ENCODE data around the gene ITGAL. TPM values are rescaled to one million over a fixed set of nuclear protein-coding genes. Genes with fewer than 3 reads are reported as not detected.

ITGAL gene
- total RNA-seq, 1 experiment from 2014 or later: 0.50 TPM

GRCh38 chr16:30532285-30533145 is 60.0 kb downstream of the ITGAL start:
- H3K9me3 ChIP-seq (ENCODE audit: insufficient read depth, low read depth): no peaks in the 10 kb centered on the region
- no peak overlapping the region for H2AFZ ChIP-seq
- peaks cover 36% of the 10 kb centered on the region for H3F3A ChIP-seq (ENCODE audit: insufficient read depth, low read depth)
- TF ChIP-seq, protein P1, sequence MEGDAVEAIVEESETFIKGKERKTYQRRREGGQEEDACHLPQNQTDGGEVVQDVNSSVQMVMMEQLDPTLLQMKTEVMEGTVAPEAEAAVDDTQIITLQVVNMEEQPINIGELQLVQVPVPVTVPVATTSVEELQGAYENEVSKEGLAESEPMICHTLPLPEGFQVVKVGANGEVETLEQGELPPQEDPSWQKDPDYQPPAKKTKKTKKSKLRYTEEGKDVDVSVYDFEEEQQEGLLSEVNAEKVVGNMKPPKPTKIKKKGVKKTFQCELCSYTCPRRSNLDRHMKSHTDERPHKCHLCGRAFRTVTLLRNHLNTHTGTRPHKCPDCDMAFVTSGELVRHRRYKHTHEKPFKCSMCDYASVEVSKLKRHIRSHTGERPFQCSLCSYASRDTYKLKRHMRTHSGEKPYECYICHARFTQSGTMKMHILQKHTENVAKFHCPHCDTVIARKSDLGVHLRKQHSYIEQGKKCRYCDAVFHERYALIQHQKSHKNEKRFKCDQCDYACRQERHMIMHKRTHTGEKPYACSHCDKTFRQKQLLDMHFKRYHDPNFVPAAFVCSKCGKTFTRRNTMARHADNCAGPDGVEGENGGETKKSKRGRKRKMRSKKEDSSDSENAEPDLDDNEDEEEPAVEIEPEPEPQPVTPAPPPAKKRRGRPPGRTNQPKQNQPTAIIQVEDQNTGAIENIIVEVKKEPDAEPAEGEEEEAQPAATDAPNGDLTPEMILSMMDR (conservative IDR thresholded peaks at IDR 0.05): no peak
- no peak for TF ChIP-seq EZH2 (IDR thresholded peaks at IDR 0.05; ENCODE audit: low read depth)
- H3K4me2 ChIP-seq: no peak overlapping the region
- intact Hi-C loops (cut with micrococcal nuclease; ENCODE audit: unreplicated experiment): no loop called here
- CTCF ChIA-PET: interaction anchor here (0.7 kb wide), 1 partner anchor 76 kb away, joined by 3 read pairs; no protein-coding TSS in a partner anchor
- H3K36me3 ChIP-seq (ENCODE audit: low read depth): 0 out of 2 replicates have a peak, but pooled peaks cover 13% of the 10 kb centered on the region
- H3K4me1 ChIP-seq (replicated peaks; ENCODE audit: insufficient read depth): peaks cover 43% of the 10 kb centered on the region
- no peaks in the 10 kb centered on the region for H3K27me3 ChIP-seq (ENCODE audit: insufficient read depth, low read depth)
- H3K27ac ChIP-seq: no peak overlapping the region
- no peak for DNase-seq
- no TSS peak for BruUV-seq (replicated peaks)
- H4K20me1 ChIP-seq (ENCODE audit: insufficient read depth): no peaks in the 10 kb centered on the region
- no peak overlapping the region for H3K4me3 ChIP-seq
- peaks cover 53% of the 10 kb centered on the region for H3K79me2 ChIP-seq (ENCODE audit: low read depth)
- POLR2A ChIA-PET (ENCODE audit: unreplicated experiment): interaction anchor here (0.6 kb wide), 2 partner anchors 56 to 101 kb away, joined by 3 to 12 read pairs; no protein-coding TSS in a partner anchor
- no peaks in the 10 kb centered on the region for H3K9me2 ChIP-seq (ENCODE audit: insufficient read depth)

- Histone ChIP-seq H3K79me2 (ENCODE audit: low read depth) (peaks cover 53% of the 10 kb centered on the region), H3K27ac (no peak overlapping the region), H2AFZ (no peak overlapping the region), H3F3A (ENCODE audit: insufficient read depth, low read depth) (peaks cover 30% of the 10 kb centered on the region), H3K4me3 (peak overlapping the region; percentile 73; the same call in 1 of the 2 replicates), H3K4me2 (peak overlapping the region; percentile 90), H3K9me2 (ENCODE audit: insufficient read depth) (no peaks in the 10 kb centered on the region), H3K36me3 (ENCODE audit: low read depth) (0 out of 2 replicates have a peak, but pooled peaks cover 13% of the 10 kb centered on the region), H4K20me1 (ENCODE audit: insufficient read depth) (no peaks in the 10 kb centered on the region), H3K4me1 (replicated peaks; ENCODE audit: insufficient read depth) (peaks cover 39% of the 10 kb centered on the region), H3K27me3 (ENCODE audit: insufficient read depth, low read depth) (no peaks in the 10 kb centered on the region), H3K9me3 (ENCODE audit: insufficient read depth, low read depth) (no peaks in the 10 kb centered on the region)
- ChIA-PET CTCF (interaction anchor here (3.1 kb wide), 1 partner anchor 25 kb away, joined by 25 read pairs; the partner anchor contains the start of gene ZNF764), POLR2A (ENCODE audit: unreplicated experiment) (interaction anchor here (0.6 kb wide), 2 partner anchors 55 to 101 kb away, joined by 3 to 7 read pairs; no protein-coding TSS in a partner anchor)
- no TSS peak for BruUV-seq (replicated peaks)
- TF ChIP-seq, protein P1 (conservative IDR thresholded peaks at IDR 0.05): no peak
- no peak for TF ChIP-seq EZH2 (IDR thresholded peaks at IDR 0.05; ENCODE audit: low read depth)
- intact Hi-C loops (cut with micrococcal nuclease; ENCODE audit: unreplicated experiment): no loop called here
- no peak for DNase-seq
Measured at GRCh38 chr16:30533146-30533522, 60.6 kb downstream of the ITGAL start.

- Histone ChIP-seq H3K4me3 (peak overlapping the region; percentile 73), H3K27ac (peak overlapping the region; percentile 57), H2AFZ (peak overlapping the region; percentile 92), H3K9me2 (ENCODE audit: insufficient read depth) (no peaks in the 10 kb centered on the region), H3F3A (ENCODE audit: insufficient read depth, low read depth) (peaks cover 22% of the 10 kb centered on the region), H3K4me2 (peak overlapping the region; percentile 90), H3K4me1 (replicated peaks; ENCODE audit: insufficient read depth) (peaks cover 31% of the 10 kb centered on the region), H3K36me3 (ENCODE audit: low read depth) (0 out of 2 replicates have a peak, but pooled peaks cover 13% of the 10 kb centered on the region), H3K9me3 (ENCODE audit: insufficient read depth, low read depth) (no peaks in the 10 kb centered on the region), H3K27me3 (ENCODE audit: insufficient read depth, low read depth) (no peaks in the 10 kb centered on the region), H3K79me2 (ENCODE audit: low read depth) (peaks cover 53% of the 10 kb centered on the region), H4K20me1 (ENCODE audit: insufficient read depth) (no peaks in the 10 kb centered on the region)
- POLR2A ChIA-PET (ENCODE audit: unreplicated experiment): interaction anchor here (0.6 to 3.2 kb wide), 3 partner anchors 21 to 54 kb away, joined by 3 to 21 read pairs (median 7); partner anchors contain the start of gene ZNF764
- intact Hi-C loops (cut with micrococcal nuclease; ENCODE audit: unreplicated experiment): loop anchor here (1.0 to 2.0 kb wide), 2 partner anchors 24 to 101 kb away; partner anchors contain the start of gene ZNF764
- no peak for TF ChIP-seq EZH2 (IDR thresholded peaks at IDR 0.05; ENCODE audit: low read depth)
- TF ChIP-seq, protein P1 (conservative IDR thresholded peaks at IDR 0.05): no peak
- no TSS peak for BruUV-seq (replicated peaks)
- DNase-seq: no peak
- CTCF ChIA-PET: interaction anchor here (1.1 to 3.1 kb wide), 3 partner anchors 24 to 104 kb away, joined by 3 to 25 read pairs (median 20); partner anchors contain the start of genes DCTPP1, ZNF689 and ZNF764
Measured at GRCh38 chr16:30533748-30534367, 61.3 kb downstream of the ITGAL start.
